K562 (cell line): Measurements from ENCODE around the gene ENTPD5. TPM values are rescaled to one million over a fixed set of nuclear protein-coding genes. Genes with fewer than 3 reads are reported as not detected.

ENCODE experiments used
- ATAC-seq: fragments of 200-7000 bp; cut with Tn5 transposase; 3 replicates; pipeline ENCODE4 v1.9.1; 2020; ENCODE audit warnings: moderate library complexity
- BruUV-seq: library from RNA; stranded (reverse); fragments of 400-500 nt; replicated peaks from 2 replicates; lab custom pipeline; 2021; lab: Mats Ljungman, UMichigan
- CTCF ChIA-PET: fragments of 300-600 bp; formaldehyde crosslinking; extraction: SDS; loops from one replicate; lab custom pipeline; 2021; ENCODE audit warnings: low intra/inter-chr PET ratio; lab: Yijun Ruan, JAX
- POLR2A ChIA-PET: fragments of 300-600, 350-650 bp; sonication (Branson Sonifier 250); formaldehyde crosslinking; extraction: SDS; loops from one replicate; lab custom pipeline; 2021; ENCODE audit warnings: antibody characterized with exemption, inconsistent platforms; lab: Yijun Ruan, JAX
- DNase-seq, 4 experiments: peaks; one replicate each; pipeline versions ENCODE4 v3.0.0 to v3.0.0-alpha.2; 2011 to 2018; ENCODE audit warnings: low spot score in 3 of 4, mixed read lengths in 3 of 4; ENCODE audit errors: extremely low read depth in 1 of 4
- FAIRE-seq: peaks from 2 replicates; lab custom pipeline; 2011; peaks lifted over from hg19 to GRCh38; lab: Jason Lieb, UNC
- H2AFZ ChIP-seq: 2 replicates; pipeline ENCODE4 v1.6.0; 2011; ENCODE audit warnings: low read depth, low read length, control low read depth, inconsistent platforms
- H3K27ac ChIP-seq: fragments of 200-600 bp; 3 replicates; pipeline ENCODE4 v1.8.0; 2011; ENCODE audit warnings: low read depth, mild to moderate bottlenecking, control low read depth, inconsistent platforms, low read length, moderate library complexity, mixed read lengths; ENCODE audit errors: extremely low read depth
- H3K27me3 ChIP-seq, 2 experiments: fragments of 300-600 bp in 1 of 2; 2 replicates in 1 of 2; 3 replicates in 1 of 2; pipeline versions ENCODE4 v1.6.0 to v1.8.0; 2011; ENCODE audit warnings: inconsistent platforms in 2 of 2, low read length in 2 of 2, mild to moderate bottlenecking in 1 of 2, mixed read lengths in 1 of 2, moderate library complexity in 1 of 2; ENCODE audit not compliant: control insufficient read depth in 2 of 2, insufficient read depth in 2 of 2
- H3K36me3 ChIP-seq: fragments of 300-600 bp; 3 replicates; pipeline ENCODE4 v1.8.0; 2011; ENCODE audit warnings: mild to moderate bottlenecking, low read length, inconsistent platforms; ENCODE audit not compliant: control insufficient read depth, insufficient read depth
- H3K4me1 ChIP-seq, 2 experiments: fragments of 200-600 bp in 1 of 2; replicated peaks in 1 of 2; 2 replicates in 1 of 2; 3 replicates in 1 of 2; pipeline versions ENCODE4 v1.5.1 to v1.8.0; 2011; ENCODE audit warnings: inconsistent platforms in 2 of 2, low read length in 2 of 2, mild to moderate bottlenecking in 1 of 2, mixed read lengths in 1 of 2, moderate library complexity in 1 of 2; ENCODE audit not compliant: control insufficient read depth in 2 of 2, insufficient read depth in 2 of 2
- H3K4me2 ChIP-seq: 2 replicates; pipeline ENCODE4 v1.6.1; 2011; ENCODE audit warnings: low read length, control low read depth, inconsistent platforms, mixed read lengths; ENCODE audit not compliant: insufficient read depth
- H3K4me3 ChIP-seq: fragments of 200-600 bp; sonication (generic), shearing (Covaris generic); 2 replicates; pipeline ENCODE4 v1.5.1; 2016; ENCODE audit warnings: control low read depth, inconsistent platforms
- H3K79me2 ChIP-seq: fragments of 200-600 bp; 3 replicates; pipeline ENCODE4 v1.8.0; 2011; ENCODE audit warnings: low read length, inconsistent platforms; ENCODE audit not compliant: control insufficient read depth, insufficient read depth
- H3K9ac ChIP-seq, 2 experiments: 2 replicates each; pipeline versions ENCODE4 v1.6.0 to v1.6.1; 2011; ENCODE audit warnings: low read depth in 2 of 2, low read length in 2 of 2, control low read depth in 1 of 2, inconsistent platforms in 1 of 2, mild to moderate bottlenecking in 1 of 2, mixed read lengths in 1 of 2; ENCODE audit not compliant: insufficient read depth in 1 of 2
- H3K9me1 ChIP-seq: one replicate; pipeline ENCODE4 v1.6.0; 2011; ENCODE audit warnings: inconsistent platforms, mild to moderate bottlenecking, low read length, moderate library complexity; ENCODE audit not compliant: control insufficient read depth, insufficient read depth
- H3K9me3 ChIP-seq: replicated peaks from 2 replicates; pipeline ENCODE4 v1.5.1; 2011; ENCODE audit warnings: low read depth, low read length, inconsistent platforms; ENCODE audit not compliant: control insufficient read depth, insufficient read depth
- H4K20me1 ChIP-seq: replicated peaks from 2 replicates; pipeline ENCODE4 v1.6.1; 2011; ENCODE audit warnings: low read length, inconsistent platforms, mixed read lengths; ENCODE audit not compliant: control insufficient read depth, insufficient read depth
- ARID2 ChIP-seq: fragments of 450-650 bp; IDR thresholded peaks from 2 replicates; pipeline ENCODE4 v1.6.1; 2017; ENCODE audit warnings: antibody characterized with exemption, mild to moderate bottlenecking
- GATA2 ChIP-seq: sonication (generic); formaldehyde crosslinking; IDR thresholded peaks from 2 replicates; pipeline ENCODE4 v1.4.0; 2020; ENCODE audit warnings: mild to moderate bottlenecking, missing genetic modification reagents
- HSF4 ChIP-seq: fragments of 250-450 bp; sonication (Bioruptor Pico); IDR thresholded peaks from 2 replicates; pipeline ENCODE4 v2.1.2; 2022; ENCODE audit warnings: mild to moderate bottlenecking, moderate library complexity, borderline replicate concordance
- MCM5 ChIP-seq: fragments of 450-650 bp; IDR thresholded peaks from 2 replicates; pipeline ENCODE4 v1.6.1; 2016; ENCODE audit warnings: low read depth
- NRF1 ChIP-seq, 2 experiments: fragments of 450-650 bp; IDR thresholded peaks in 1 of 2; conservative IDR thresholded peaks in 1 of 2; 2 replicates each; pipeline ENCODE4 v1.6.1; 2014; ENCODE audit warnings: mild to moderate bottlenecking in 2 of 2
- PHB ChIP-seq: fragments of 250-450 bp; sonication (Bioruptor Pico); IDR thresholded peaks from 2 replicates; pipeline ENCODE4 v1.5.0; 2021
- SRSF3 ChIP-seq: fragments of 200-400 bp; formaldehyde crosslinking; IDR thresholded peaks from 2 replicates; pipeline ENCODE4 v1.6.1; 2016; ENCODE audit warnings: mild to moderate bottlenecking, low read length, moderate library complexity; ENCODE audit not compliant: insufficient read depth
- TEAD2 ChIP-seq: fragments of 450-650 bp; IDR thresholded peaks from 2 replicates; pipeline ENCODE4 v1.6.1; 2016; ENCODE audit warnings: missing genetic modification characterization, control low read depth, missing compliant biosample characterization
- XRCC5 ChIP-seq: fragments of 200-400 bp; formaldehyde crosslinking; IDR thresholded peaks from 2 replicates; pipeline ENCODE4 v1.6.1; 2017; ENCODE audit warnings: low read depth, mild to moderate bottlenecking, low read length
- ZBTB17 ChIP-seq: fragments of 450-650 bp; formaldehyde crosslinking; IDR thresholded peaks from 2 replicates; pipeline ENCODE4 v1.4.0; 2020; ENCODE audit warnings: mild to moderate bottlenecking
- ZNF717 ChIP-seq: fragments of 250-450 bp; sonication (Bioruptor Pico); IDR thresholded peaks from 2 replicates; pipeline ENCODE4 v1.5.0; 2021
- WGBS: fragments of 100-300 bp; shearing (Covaris generic); methylation state at CpG from one replicate; pipeline ENCODE4 v1.1.6; 2016; ENCODE audit warnings: low coverage, mixed read lengths; ENCODE audit not compliant: insufficient coverage; ENCODE audit errors: missing lambda C conversion rate; 5-methylcytosine and 5-hydroxymethylcytosine counted together
- in situ Hi-C: fragments of 300-500 bp; cut with MboI; formaldehyde crosslinking; loops from 4 replicates; pipeline ENCODE4 v1.15.0; 2018; ENCODE audit warnings: inconsistent platforms, mixed read lengths
- intact Hi-C: fragments of 100-400 bp; cut with micrococcal nuclease; formaldehyde crosslinking; loops from 2 replicates; pipeline ENCODE4 v1.14.2; 2022
- polyA plus RNA-seq, 8 experiments: library from polyadenylated mRNA; depleted of rRNA in 4 of 8; stranded (reverse) in 5 of 8; unstranded in 3 of 8; fragments of >200 nt; fragmentation: Nextera tagmentation in 2 of 8; fragmentation: Illumina TruSeq in 1 of 8; extraction: Ambion mirVana in 2 of 8; extraction: Trizol in 1 of 8; gene quantifications; 2 replicates each; pipeline versions ENCODE4 v1.2.1 to v1.2.3, GENCODE V29; 2011 to 2014; ENCODE audit warnings: inconsistent platforms in 1 of 8, missing spikeins in 1 of 8
- total RNA-seq, 7 experiments: library from RNA; depleted of rRNA in 6 of 7; stranded (reverse); fragments of >200 nt in 6 of 7; fragmentation: Illumina TruSeq in 2 of 7; extraction: Trizol in 2 of 7; gene quantifications; 2 replicates each; pipeline versions ENCODE4 v1.2.1 to v1.2.3, GENCODE V29; 2011 to 2021; ENCODE audit warnings: low replicate concordance in 1 of 7
- TF ChIP-seq, protein P1 (sequence below): fragments of 250-450 bp; sonication (Bioruptor Pico); IDR thresholded peaks from 2 replicates; pipeline ENCODE4 v1.5.0; 2020; ENCODE audit warnings: mild to moderate bottlenecking
- TF ChIP-seq, protein P2 (sequence below): sonication (generic); formaldehyde crosslinking; IDR thresholded peaks from 2 replicates; pipeline ENCODE4 v1.8.0; 2022; ENCODE audit warnings: missing genetic modification reagents, mild to moderate bottlenecking, borderline replicate concordance
- TF ChIP-seq, protein P3 (sequence below): fragments of 450-650 bp; IDR thresholded peaks from 2 replicates; pipeline ENCODE4 v1.6.1; 2017; ENCODE audit warnings: antibody characterized with exemption, mild to moderate bottlenecking
- TF ChIP-seq, protein P4 (sequence below): fragments of 250-450 bp; sonication (Bioruptor Pico); IDR thresholded peaks from 2 replicates; pipeline ENCODE4 v1.4.0; 2020; ENCODE audit warnings: mild to moderate bottlenecking, moderate library complexity, borderline replicate concordance

ENTPD5 gene
- total and polyA plus RNA-seq, 9 of the 15 experiments (the other 6 are each of a cell fraction or from before 2014, with no cell fraction given), result 2.7 to 15.3 (median 10.3) TPM

DNA sequence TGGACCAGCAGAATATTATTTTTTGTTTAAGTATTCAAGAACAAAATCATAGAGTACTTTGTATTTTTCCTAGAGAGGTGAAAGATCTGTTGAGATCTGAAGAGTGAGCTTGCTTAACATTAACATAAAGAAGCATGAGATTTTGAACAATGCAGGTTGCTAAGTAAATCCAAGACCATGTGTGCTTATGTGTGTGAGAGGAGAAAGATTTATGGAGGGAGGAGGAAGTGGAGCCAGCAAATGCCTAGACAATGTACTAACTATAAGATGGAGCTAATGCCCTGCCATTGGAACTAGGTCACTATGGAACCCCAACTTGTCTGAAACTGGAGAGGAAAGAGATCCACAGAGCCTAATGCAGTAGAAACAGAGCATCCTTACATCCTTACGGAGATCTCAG, 82.5 kb downstream of the ENTPD5 start:
- Histone ChIP-seq H3K4me3 (no peak overlapping the region), H3K27me3 (no peaks in the 10 kb centered on the region), H3K9ac (no peak overlapping the region), H3K27ac (no peak overlapping the region), H3K9me3 (no peaks in the 10 kb centered on the region), H2AFZ (no peak overlapping the region), H4K20me1 (no peaks in the 10 kb centered on the region), H3K79me2 (no peaks in the 10 kb centered on the region), H3K9me1 (no peaks in the 10 kb centered on the region), H3K4me2 (no peak overlapping the region), H3K36me3 (peaks cover 27% of the 10 kb centered on the region), H3K4me1 (no peaks in the 10 kb centered on the region)
- intact Hi-C loops, result no loop called here
- WGBS, result 92% methylated on average over 1 of the region's 1 CpG
- DNase-seq (no peak), FAIRE-seq (no peak), ATAC-seq (no peak)
- in situ Hi-C loops, result no loop called here
- POLR2A ChIA-PET, result interaction anchor here (0.6 to 0.8 kb wide), 2 partner anchors 50 to 748 kb away, joined by 4 to 5 read pairs; partner anchors contain the start of gene ZNF410
- CTCF ChIA-PET, result no interaction called here
- no TSS peak for BruUV-seq
- TF ChIP-seq, protein P1, sequence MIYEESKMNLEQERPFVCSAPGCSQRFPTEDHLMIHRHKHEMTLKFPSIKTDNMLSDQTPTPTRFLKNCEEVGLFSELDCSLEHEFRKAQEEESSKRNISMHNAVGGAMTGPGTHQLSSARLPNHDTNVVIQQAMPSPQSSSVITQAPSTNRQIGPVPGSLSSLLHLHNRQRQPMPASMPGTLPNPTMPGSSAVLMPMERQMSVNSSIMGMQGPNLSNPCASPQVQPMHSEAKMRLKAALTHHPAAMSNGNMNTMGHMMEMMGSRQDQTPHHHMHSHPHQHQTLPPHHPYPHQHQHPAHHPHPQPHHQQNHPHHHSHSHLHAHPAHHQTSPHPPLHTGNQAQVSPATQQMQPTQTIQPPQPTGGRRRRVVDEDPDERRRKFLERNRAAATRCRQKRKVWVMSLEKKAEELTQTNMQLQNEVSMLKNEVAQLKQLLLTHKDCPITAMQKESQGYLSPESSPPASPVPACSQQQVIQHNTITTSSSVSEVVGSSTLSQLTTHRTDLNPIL (CRISPR knock-in tag), result no peak
- TF ChIP-seq PHB (CRISPR knock-in tag), result no peak
- TF ChIP-seq XRCC5, result no peak
- no peak for TF ChIP-seq GATA2 (CRISPR knock-in tag)
- no peak for TF ChIP-seq MCM5
- no peak for TF ChIP-seq NRF1 (conservative IDR thresholded peaks at IDR 0.05 in 1 of 2, IDR thresholded peaks at IDR 0.05 in 1 of 2)
- TF ChIP-seq TEAD2 (tag), result no peak
- TF ChIP-seq, protein P2, sequence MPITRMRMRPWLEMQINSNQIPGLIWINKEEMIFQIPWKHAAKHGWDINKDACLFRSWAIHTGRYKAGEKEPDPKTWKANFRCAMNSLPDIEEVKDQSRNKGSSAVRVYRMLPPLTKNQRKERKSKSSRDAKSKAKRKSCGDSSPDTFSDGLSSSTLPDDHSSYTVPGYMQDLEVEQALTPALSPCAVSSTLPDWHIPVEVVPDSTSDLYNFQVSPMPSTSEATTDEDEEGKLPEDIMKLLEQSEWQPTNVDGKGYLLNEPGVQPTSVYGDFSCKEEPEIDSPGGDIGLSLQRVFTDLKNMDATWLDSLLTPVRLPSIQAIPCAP (CRISPR knock-in tag), result no peak
- TF ChIP-seq SRSF3, result no peak
- TF ChIP-seq ARID2, result no peak
- no peak for TF ChIP-seq ZNF717 (CRISPR knock-in tag)
- TF ChIP-seq, protein P3, sequence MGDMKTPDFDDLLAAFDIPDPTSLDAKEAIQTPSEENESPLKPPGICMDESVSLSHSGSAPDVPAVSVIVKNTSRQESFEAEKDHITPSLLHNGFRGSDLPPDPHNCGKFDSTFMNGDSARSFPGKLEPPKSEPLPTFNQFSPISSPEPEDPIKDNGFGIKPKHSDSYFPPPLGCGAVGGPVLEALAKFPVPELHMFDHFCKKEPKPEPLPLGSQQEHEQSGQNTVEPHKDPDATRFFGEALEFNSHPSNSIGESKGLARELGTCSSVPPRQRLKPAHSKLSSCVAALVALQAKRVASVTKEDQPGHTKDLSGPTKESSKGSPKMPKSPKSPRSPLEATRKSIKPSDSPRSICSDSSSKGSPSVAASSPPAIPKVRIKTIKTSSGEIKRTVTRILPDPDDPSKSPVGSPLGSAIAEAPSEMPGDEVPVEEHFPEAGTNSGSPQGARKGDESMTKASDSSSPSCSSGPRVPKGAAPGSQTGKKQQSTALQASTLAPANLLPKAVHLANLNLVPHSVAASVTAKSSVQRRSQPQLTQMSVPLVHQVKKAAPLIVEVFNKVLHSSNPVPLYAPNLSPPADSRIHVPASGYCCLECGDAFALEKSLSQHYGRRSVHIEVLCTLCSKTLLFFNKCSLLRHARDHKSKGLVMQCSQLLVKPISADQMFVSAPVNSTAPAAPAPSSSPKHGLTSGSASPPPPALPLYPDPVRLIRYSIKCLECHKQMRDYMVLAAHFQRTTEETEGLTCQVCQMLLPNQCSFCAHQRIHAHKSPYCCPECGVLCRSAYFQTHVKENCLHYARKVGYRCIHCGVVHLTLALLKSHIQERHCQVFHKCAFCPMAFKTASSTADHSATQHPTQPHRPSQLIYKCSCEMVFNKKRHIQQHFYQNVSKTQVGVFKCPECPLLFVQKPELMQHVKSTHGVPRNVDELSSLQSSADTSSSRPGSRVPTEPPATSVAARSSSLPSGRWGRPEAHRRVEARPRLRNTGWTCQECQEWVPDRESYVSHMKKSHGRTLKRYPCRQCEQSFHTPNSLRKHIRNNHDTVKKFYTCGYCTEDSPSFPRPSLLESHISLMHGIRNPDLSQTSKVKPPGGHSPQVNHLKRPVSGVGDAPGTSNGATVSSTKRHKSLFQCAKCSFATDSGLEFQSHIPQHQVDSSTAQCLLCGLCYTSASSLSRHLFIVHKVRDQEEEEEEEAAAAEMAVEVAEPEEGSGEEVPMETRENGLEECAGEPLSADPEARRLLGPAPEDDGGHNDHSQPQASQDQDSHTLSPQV, result no peak
- no peak for TF ChIP-seq HSF4 (CRISPR knock-in tag)
- no peak for TF ChIP-seq ZBTB17 (CRISPR knock-in tag)
- TF ChIP-seq, protein P4, sequence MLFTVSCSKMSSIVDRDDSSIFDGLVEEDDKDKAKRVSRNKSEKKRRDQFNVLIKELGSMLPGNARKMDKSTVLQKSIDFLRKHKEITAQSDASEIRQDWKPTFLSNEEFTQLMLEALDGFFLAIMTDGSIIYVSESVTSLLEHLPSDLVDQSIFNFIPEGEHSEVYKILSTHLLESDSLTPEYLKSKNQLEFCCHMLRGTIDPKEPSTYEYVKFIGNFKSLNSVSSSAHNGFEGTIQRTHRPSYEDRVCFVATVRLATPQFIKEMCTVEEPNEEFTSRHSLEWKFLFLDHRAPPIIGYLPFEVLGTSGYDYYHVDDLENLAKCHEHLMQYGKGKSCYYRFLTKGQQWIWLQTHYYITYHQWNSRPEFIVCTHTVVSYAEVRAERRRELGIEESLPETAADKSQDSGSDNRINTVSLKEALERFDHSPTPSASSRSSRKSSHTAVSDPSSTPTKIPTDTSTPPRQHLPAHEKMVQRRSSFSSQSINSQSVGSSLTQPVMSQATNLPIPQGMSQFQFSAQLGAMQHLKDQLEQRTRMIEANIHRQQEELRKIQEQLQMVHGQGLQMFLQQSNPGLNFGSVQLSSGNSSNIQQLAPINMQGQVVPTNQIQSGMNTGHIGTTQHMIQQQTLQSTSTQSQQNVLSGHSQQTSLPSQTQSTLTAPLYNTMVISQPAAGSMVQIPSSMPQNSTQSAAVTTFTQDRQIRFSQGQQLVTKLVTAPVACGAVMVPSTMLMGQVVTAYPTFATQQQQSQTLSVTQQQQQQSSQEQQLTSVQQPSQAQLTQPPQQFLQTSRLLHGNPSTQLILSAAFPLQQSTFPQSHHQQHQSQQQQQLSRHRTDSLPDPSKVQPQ (CRISPR knock-in tag), result no peak
